Mesenchymal stem cell (in vitro differentiated cells and primary cell): ENCODE data around the gene HAGH.
A peak's percentile ranks its signal among the peaks of the same experiment; 100 is the strongest.

Experiments
- DNase-seq: peaks from one replicate; pipeline ENCODE4 v3.0.0-alpha.2; 2013
- H2AFZ ChIP-seq: one replicate; pipeline ENCODE4 v1.6.1; 2013; ENCODE audit warnings: low read depth, mild to moderate bottlenecking, control low read depth, inconsistent platforms, low read length, moderate library complexity
- H2AK5ac ChIP-seq: 2 replicates; pipeline ENCODE4 v1.6.1; 2013; ENCODE audit warnings: low read length, moderate library complexity, mild to moderate bottlenecking, inconsistent platforms; ENCODE audit not compliant: severe bottlenecking
- H2BK120ac ChIP-seq: one replicate; pipeline ENCODE4 v1.6.1; 2013; ENCODE audit warnings: low read depth, mild to moderate bottlenecking, inconsistent platforms, low read length, moderate library complexity
- H2BK12ac ChIP-seq, 2 experiments: one replicate each; pipeline ENCODE4 v1.6.1; 2013; ENCODE audit warnings: inconsistent platforms in 2 of 2, low read length in 2 of 2, mild to moderate bottlenecking in 2 of 2, moderate library complexity in 2 of 2, control low read depth in 1 of 2
- H2BK15ac ChIP-seq: one replicate; pipeline ENCODE4 v1.6.1; 2013; ENCODE audit warnings: mild to moderate bottlenecking, low read depth, inconsistent platforms; ENCODE audit not compliant: poor library complexity, severe bottlenecking
- H2BK5ac ChIP-seq: 2 replicates; pipeline ENCODE4 v1.6.1; 2013; ENCODE audit warnings: low read depth, mild to moderate bottlenecking, low read length, control low read depth, inconsistent platforms; ENCODE audit not compliant: poor library complexity, severe bottlenecking
- H3K14ac ChIP-seq, 2 experiments: one replicate each; pipeline ENCODE4 v1.6.1; 2013; ENCODE audit warnings: inconsistent platforms in 2 of 2, low read length in 2 of 2, control low read depth in 1 of 2, mild to moderate bottlenecking in 1 of 2, moderate library complexity in 1 of 2
- H3K18ac ChIP-seq, 2 experiments: one replicate each; pipeline ENCODE4 v1.6.1; 2013; ENCODE audit warnings: inconsistent platforms in 2 of 2, low read length in 2 of 2, control low read depth in 1 of 2, low read depth in 1 of 2, mild to moderate bottlenecking in 1 of 2
- H3K23ac ChIP-seq, 2 experiments: one replicate each; pipeline ENCODE4 v1.6.1; 2013; ENCODE audit warnings: inconsistent platforms in 2 of 2, low read length in 2 of 2, mild to moderate bottlenecking in 2 of 2, moderate library complexity in 2 of 2, control low read depth in 1 of 2
- H3K27ac ChIP-seq: 2 replicates; pipeline ENCODE4 v1.5.1; 2013; ENCODE audit warnings: mild to moderate bottlenecking, moderate library complexity, low read length, control low read depth, inconsistent platforms; ENCODE audit not compliant: poor library complexity, severe bottlenecking
- H3K27me3 ChIP-seq, 2 experiments: 2 replicates each; pipeline versions ENCODE4 v1.6.1 to v1.7.0; 2013; ENCODE audit warnings: low read length in 2 of 2, mild to moderate bottlenecking in 2 of 2, moderate library complexity in 2 of 2, control low read depth in 1 of 2, inconsistent platforms in 1 of 2; ENCODE audit not compliant: control insufficient read depth in 1 of 2, insufficient read depth in 1 of 2
- H3K36me3 ChIP-seq, 2 experiments: 2 replicates each; pipeline versions ENCODE4 v1.6.1 to v1.7.0; 2013; ENCODE audit warnings: low read length in 2 of 2, control low read depth in 1 of 2, inconsistent platforms in 1 of 2, low read depth in 1 of 2, mild to moderate bottlenecking in 1 of 2; ENCODE audit not compliant: insufficient read depth in 2 of 2, control insufficient read depth in 1 of 2
- H3K4ac ChIP-seq, 2 experiments: one replicate each; pipeline ENCODE4 v1.6.1; 2013; ENCODE audit warnings: inconsistent platforms in 2 of 2, low read length in 2 of 2, mild to moderate bottlenecking in 2 of 2, moderate library complexity in 2 of 2, control low read depth in 1 of 2, low read depth in 1 of 2
- H3K4me1 ChIP-seq: 2 replicates; pipeline ENCODE4 v1.6.1; 2013; ENCODE audit warnings: low read depth, low read length, control low read depth; ENCODE audit not compliant: control insufficient read depth, insufficient read depth
- H3K4me2 ChIP-seq: 2 replicates; pipeline ENCODE4 v1.6.1; 2013; ENCODE audit warnings: low read length, mild to moderate bottlenecking, inconsistent platforms; ENCODE audit not compliant: poor library complexity, severe bottlenecking
- H3K4me3 ChIP-seq, 2 experiments: 2 replicates each; pipeline versions ENCODE4 v1.5.1 to v1.7.0; 2013; ENCODE audit warnings: low read length in 2 of 2, mild to moderate bottlenecking in 2 of 2, control low read depth in 1 of 2, low read depth in 1 of 2; ENCODE audit not compliant: insufficient read depth in 1 of 2
- H3K79me1 ChIP-seq: replicated peaks from 2 replicates; pipeline ENCODE4 v1.6.1; 2013; ENCODE audit warnings: mild to moderate bottlenecking, control low read depth, low read length, inconsistent platforms; ENCODE audit not compliant: poor library complexity, severe bottlenecking
- H3K9ac ChIP-seq: 2 replicates; pipeline ENCODE4 v1.7.0; 2013; ENCODE audit warnings: mild to moderate bottlenecking, low read length, moderate library complexity
- H3K9me3 ChIP-seq: 2 replicates; pipeline ENCODE4 v1.7.0; 2013; ENCODE audit warnings: mild to moderate bottlenecking, low read length; ENCODE audit not compliant: control insufficient read depth
- H4K8ac ChIP-seq: one replicate; pipeline ENCODE4 v1.6.1; 2013; ENCODE audit warnings: inconsistent platforms, mild to moderate bottlenecking, low read length, moderate library complexity
- H4K91ac ChIP-seq: one replicate; pipeline ENCODE4 v1.6.1; 2013; ENCODE audit warnings: mild to moderate bottlenecking, low read length, inconsistent platforms
- WGBS: methylation state at CpG from one replicate; pipeline ENCODE4 v1.1.7; 2013; ENCODE audit warnings: mixed read lengths; 5-methylcytosine and 5-hydroxymethylcytosine counted together

The HAGH gene

DNA sequence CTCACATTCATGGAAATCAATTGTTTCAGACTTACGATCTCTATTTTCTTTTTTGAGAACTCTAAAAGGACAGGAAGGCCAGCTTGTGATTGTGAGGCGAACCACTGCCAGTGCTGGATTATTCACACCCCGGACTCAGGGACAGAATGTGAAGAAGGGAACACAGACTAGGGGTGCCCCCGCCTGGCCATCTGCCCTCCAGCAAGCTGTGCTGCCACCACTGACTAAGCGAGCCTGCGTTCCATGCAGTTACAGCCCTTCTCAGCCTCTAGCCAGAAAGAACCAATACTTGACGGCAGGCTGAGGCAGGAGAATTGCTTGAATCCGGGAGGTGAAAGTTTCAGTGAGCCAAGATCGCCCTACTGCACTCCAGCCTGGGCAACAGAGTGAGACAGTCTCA, 2.8 kb downstream of the HAGH start:
- Histone ChIP-seq H3K4me3 (no peak overlapping the region), H3K27me3 (no peaks in the 10 kb centered on the region), H2BK15ac (no peak overlapping the region), H3K79me1 (peaks cover 36% of the 10 kb centered on the region), H3K4me1 (peaks cover 14% of the 10 kb centered on the region), H2BK5ac (no peak overlapping the region), H2BK12ac (no peak overlapping the region), H3K14ac (no peak overlapping the region), H3K36me3 (peaks cover 21 to 40% of the 10 kb centered on the region in 2 experiments), H3K4ac (peak overlapping the region in 1 of 2 experiments; percentile 29), H3K27ac (no peak overlapping the region), H3K23ac (peak overlapping the region in 1 of 2 experiments; percentile 56), H2BK120ac (no peak overlapping the region), H2AFZ (no peak overlapping the region), H2AK5ac (no peak overlapping the region), H4K91ac (no peak overlapping the region), H3K18ac (no peak overlapping the region), H4K8ac (no peak overlapping the region), H3K9ac (peak overlapping the region; percentile 38), H3K4me2 (no peak overlapping the region), H3K9me3 (no peaks in the 10 kb centered on the region)
- 61% methylated on average over 9 of the region's 9 CpGs for WGBS
- peak; percentile 50 for DNase-seq

- Histone ChIP-seq H3K9me3 (no peaks in the 10 kb centered on the region), H4K8ac (no peak overlapping the region), H3K27ac (no peak overlapping the region), H3K36me3 (peaks cover 20 to 50% of the 10 kb centered on the region in 2 experiments), H3K4me3 (no peak overlapping the region), H3K18ac (no peak overlapping the region), H3K4ac (no peak overlapping the region), H3K14ac (no peak overlapping the region), H3K4me1 (peaks cover 14% of the 10 kb centered on the region), H3K79me1 (peaks cover 38% of the 10 kb centered on the region), H3K9ac (no peak overlapping the region), H4K91ac (no peak overlapping the region), H2AFZ (no peak overlapping the region), H2BK15ac (no peak overlapping the region), H3K4me2 (no peak overlapping the region), H3K27me3 (no peaks in the 10 kb centered on the region), H2BK120ac (no peak overlapping the region), H2BK12ac (no peak overlapping the region), H2BK5ac (no peak overlapping the region), H2AK5ac (no peak overlapping the region), H3K23ac (no peak overlapping the region)
- DNase-seq = no peak
- 99% methylated on average over 16 of the region's 16 CpGs for WGBS
Observed at GRCh38 chr16:1822801-1823200, 3.8 kb downstream of the HAGH start.

DNA sequence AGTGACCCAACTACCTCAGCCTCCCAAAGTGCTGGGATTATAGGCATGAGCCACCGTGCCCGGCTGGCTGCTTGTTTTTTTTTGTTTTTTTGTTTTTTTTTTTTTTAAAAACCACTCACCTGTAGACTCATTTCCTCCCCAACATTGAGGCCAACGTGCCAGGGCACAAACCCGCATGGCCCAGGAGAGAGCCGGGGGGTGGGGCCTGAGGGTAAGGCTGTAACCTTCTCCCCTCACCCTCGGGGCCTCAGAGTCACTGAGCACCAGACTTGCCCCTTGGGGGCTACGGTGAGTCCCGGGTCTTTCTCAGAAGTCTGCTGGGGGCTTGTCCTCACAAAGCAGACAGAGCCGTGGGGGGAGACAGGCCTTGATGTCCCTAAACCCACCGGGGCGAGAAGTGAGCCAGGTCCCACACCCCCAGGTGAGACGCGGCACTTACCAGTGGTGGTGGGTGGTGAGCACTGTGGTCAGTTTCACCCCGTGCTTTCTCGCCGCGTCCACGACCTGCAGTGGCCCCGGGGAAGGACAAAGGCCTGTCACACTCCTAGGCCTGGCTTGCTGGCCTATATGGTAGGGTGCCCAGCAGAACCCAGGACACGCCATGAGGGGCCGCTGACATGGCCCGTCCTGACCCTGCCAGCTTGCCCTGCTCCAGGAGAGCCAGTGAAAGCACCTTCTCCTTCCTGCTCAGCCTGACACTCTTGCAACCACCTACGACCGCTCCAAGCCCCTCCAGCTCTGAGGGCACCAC, 4.6 kb downstream of the HAGH start:
- 97% methylated on average over 22 of the region's 24 CpGs for WGBS
- Histone ChIP-seq H2BK120ac (no peak overlapping the region), H2BK5ac (no peak overlapping the region), H2BK15ac (no peak overlapping the region), H4K91ac (no peak overlapping the region), H3K4me2 (no peak overlapping the region), H3K36me3 (peaks cover 20 to 58% of the 10 kb centered on the region in 2 experiments), H2AFZ (no peak overlapping the region), H2BK12ac (no peak overlapping the region), H3K4me1 (peaks cover 14% of the 10 kb centered on the region), H3K9ac (no peak overlapping the region), H3K27me3 (no peaks in the 10 kb centered on the region), H3K18ac (no peak overlapping the region), H3K9me3 (no peaks in the 10 kb centered on the region), H3K79me1 (peaks cover 43% of the 10 kb centered on the region), H4K8ac (no peak overlapping the region), H2AK5ac (no peak overlapping the region), H3K23ac (no peak overlapping the region), H3K4ac (no peak overlapping the region), H3K4me3 (no peak overlapping the region), H3K14ac (no peak overlapping the region), H3K27ac (no peak overlapping the region)
- no peak for DNase-seq

DNA sequence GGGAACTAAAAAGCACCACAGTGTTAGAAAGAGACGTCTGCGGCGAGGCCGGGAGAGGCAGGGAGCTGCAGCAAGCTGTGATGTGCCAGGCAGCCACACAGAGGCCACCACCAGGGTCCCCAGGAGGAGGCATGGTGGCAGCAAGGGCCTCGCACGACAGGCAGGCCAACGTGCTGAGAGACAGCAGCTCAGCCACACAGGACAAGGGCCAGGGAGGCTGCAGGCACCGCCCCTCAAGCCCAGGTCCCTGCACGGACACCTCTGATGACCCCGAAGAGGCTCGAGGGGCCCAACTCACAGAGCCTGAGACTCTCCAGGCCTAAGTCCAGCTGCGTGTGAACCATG, 5.7 kb downstream of the HAGH start:
- no peak overlapping the region for H2BK5ac ChIP-seq
- H2BK15ac ChIP-seq = no peak overlapping the region
- no peaks in the 10 kb centered on the region for H3K27me3 ChIP-seq
- no peak overlapping the region for H3K4me3 ChIP-seq
- H3K14ac ChIP-seq = no peak overlapping the region
- H3K23ac ChIP-seq = no peak overlapping the region
- H3K27ac ChIP-seq = no peak overlapping the region
- H3K9me3 ChIP-seq = no peaks in the 10 kb centered on the region
- H2BK12ac ChIP-seq = no peak overlapping the region
- H3K79me1 ChIP-seq = peaks cover 43% of the 10 kb centered on the region
- H3K4ac ChIP-seq = no peak overlapping the region
- H3K36me3 ChIP-seq = peaks cover 28 to 68% of the 10 kb centered on the region in 2 experiments
- H3K18ac ChIP-seq = no peak overlapping the region
- H4K8ac ChIP-seq = no peak overlapping the region
- 92% methylated on average over 12 of the region's 12 CpGs for WGBS
- H2AFZ ChIP-seq = no peak overlapping the region
- no peak for DNase-seq
- no peak overlapping the region for H3K9ac ChIP-seq
- no peak overlapping the region for H3K4me2 ChIP-seq
- peaks cover 12% of the 10 kb centered on the region for H3K4me1 ChIP-seq
- no peak overlapping the region for H2AK5ac ChIP-seq
- no peak overlapping the region for H4K91ac ChIP-seq
- no peak overlapping the region for H2BK120ac ChIP-seq
